OCI-LY3 (cell line): ENCODE results near the gene TREH.

Source experiments
- EZH2phosphoT487 ChIP-seq: fragments of 200-600 bp; shearing (Covaris generic); IDR thresholded peaks from 2 replicates; pipeline ENCODE4 v1.6.1; 2018; ENCODE audit warnings: antibody characterized with exemption, mixed run types, low read depth
- TF ChIP-seq, protein P1 (sequence below): fragments of 200-600, 300-600 bp; sonication (generic); IDR thresholded peaks from 2 replicates; pipeline ENCODE4 v1.5.1; 2014; ENCODE audit warnings: antibody characterized with exemption, low read length, low read depth

DNA sequence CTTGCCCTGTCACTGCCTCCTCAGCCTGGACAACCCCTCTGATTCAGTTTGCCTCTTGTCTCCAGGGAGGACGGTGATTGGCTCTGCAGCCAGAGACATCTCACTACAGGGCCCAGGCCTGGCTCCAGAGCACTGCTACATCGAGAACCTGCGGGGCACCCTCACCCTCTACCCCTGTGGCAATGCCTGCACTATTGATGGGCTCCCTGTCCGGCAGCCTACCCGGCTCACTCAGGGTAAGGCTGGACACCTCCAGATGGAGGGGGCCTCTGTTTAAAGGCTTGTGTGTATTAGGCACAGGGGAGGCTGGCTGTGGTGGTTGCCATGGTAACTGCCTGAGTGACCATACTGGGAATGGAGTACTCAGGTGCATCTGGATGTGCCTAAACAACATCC, 63.5 kb downstream of the TREH start:
- TF ChIP-seq, protein P1, sequence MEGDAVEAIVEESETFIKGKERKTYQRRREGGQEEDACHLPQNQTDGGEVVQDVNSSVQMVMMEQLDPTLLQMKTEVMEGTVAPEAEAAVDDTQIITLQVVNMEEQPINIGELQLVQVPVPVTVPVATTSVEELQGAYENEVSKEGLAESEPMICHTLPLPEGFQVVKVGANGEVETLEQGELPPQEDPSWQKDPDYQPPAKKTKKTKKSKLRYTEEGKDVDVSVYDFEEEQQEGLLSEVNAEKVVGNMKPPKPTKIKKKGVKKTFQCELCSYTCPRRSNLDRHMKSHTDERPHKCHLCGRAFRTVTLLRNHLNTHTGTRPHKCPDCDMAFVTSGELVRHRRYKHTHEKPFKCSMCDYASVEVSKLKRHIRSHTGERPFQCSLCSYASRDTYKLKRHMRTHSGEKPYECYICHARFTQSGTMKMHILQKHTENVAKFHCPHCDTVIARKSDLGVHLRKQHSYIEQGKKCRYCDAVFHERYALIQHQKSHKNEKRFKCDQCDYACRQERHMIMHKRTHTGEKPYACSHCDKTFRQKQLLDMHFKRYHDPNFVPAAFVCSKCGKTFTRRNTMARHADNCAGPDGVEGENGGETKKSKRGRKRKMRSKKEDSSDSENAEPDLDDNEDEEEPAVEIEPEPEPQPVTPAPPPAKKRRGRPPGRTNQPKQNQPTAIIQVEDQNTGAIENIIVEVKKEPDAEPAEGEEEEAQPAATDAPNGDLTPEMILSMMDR, result no peak
- no peak for TF ChIP-seq EZH2phosphoT487
